VCaP (cell line): Measurements from ENCODE around the gene SPOCK3.

Source experiments
- H3K27ac ChIP-seq: fragments of 450-650 bp; 2 replicates; pipeline ENCODE4 v1.5.1; 2017
- CTCF ChIP-seq: fragments of 450-650 bp; conservative IDR thresholded peaks from 2 replicates; pipeline ENCODE4 v1.5.1; 2017; ENCODE audit warnings: mild to moderate bottlenecking, moderate library complexity

SPOCK3 gene

GRCh38 chr4:167023364-167023925 lies 210.8 kb downstream of the SPOCK3 start:
- no peak overlapping the region for H3K27ac ChIP-seq
- no peak for TF ChIP-seq CTCF

- H3K27ac ChIP-seq = no peak overlapping the region
- TF ChIP-seq CTCF = peak; percentile 87
These were observed 212.6 kb downstream of the SPOCK3 start for GRCh38 chr4:167021545-167022155.

GRCh38 chr4:167020410-167020809 lies 213.9 kb downstream of the SPOCK3 start:
- no peak overlapping the region for H3K27ac ChIP-seq
- TF ChIP-seq CTCF = peak; percentile 50

- peak; percentile 36; the same call in 1 of the 2 replicates for TF ChIP-seq CTCF
- no peak overlapping the region for H3K27ac ChIP-seq
These were observed 219.3 kb downstream of the SPOCK3 start for GRCh38 chr4:167014944-167015343.

- no peak overlapping the region for H3K27ac ChIP-seq
These were observed 231.0 kb downstream of the SPOCK3 start for GRCh38 chr4:167003326-167003725.

GRCh38 chr4:167000141-167000852 lies 234.0 kb downstream of the SPOCK3 start:
- H3K27ac ChIP-seq = peak overlapping the region; percentile 51
- TF ChIP-seq CTCF = no peak

More at GRCh38 chr4:167003326-167003725, 231.0 kb downstream of the SPOCK3 start:
- no peak for TF ChIP-seq CTCF

GRCh38 chr4:166996216-166996615 lies 238.1 kb downstream of the SPOCK3 start:
- TF ChIP-seq CTCF = no peak
- H3K27ac ChIP-seq = no peak overlapping the region; the same call in 1 of the 2 replicates
